HepG2 (cell line): ENCODE data around the gene AGRP. TPM values are rescaled to one million over a fixed set of nuclear protein-coding genes. Genes with fewer than 3 reads are reported as not detected.
A peak's percentile ranks its signal among the peaks of the same experiment; 100 is the strongest.

Experiments used
- CBFB ChIP-seq: sonication (generic); formaldehyde crosslinking; IDR thresholded peaks from 2 replicates; pipeline ENCODE4 v1.4.0; 2020; ENCODE audit warnings: missing genetic modification reagents
- CBX5 ChIP-seq: sonication (generic); formaldehyde crosslinking; IDR thresholded peaks from 2 replicates; pipeline ENCODE4 v1.4.0; 2020; ENCODE audit warnings: missing genetic modification reagents, borderline replicate concordance
- DNMT1 ChIP-seq: sonication (generic); formaldehyde crosslinking; IDR thresholded peaks from 2 replicates; pipeline ENCODE4 v1.5.1; 2020; ENCODE audit warnings: mild to moderate bottlenecking, missing genetic modification reagents
- EZH2 ChIP-seq: conservative IDR thresholded peaks from 2 replicates; pipeline ENCODE4 v1.6.1; 2012; ENCODE audit warnings: mild to moderate bottlenecking, low read depth, low read length, moderate library complexity
- FOXC1 ChIP-seq: sonication (generic); formaldehyde crosslinking; IDR thresholded peaks from 2 replicates; pipeline ENCODE4 v1.8.0; 2022; ENCODE audit warnings: mild to moderate bottlenecking, missing genetic modification reagents, borderline replicate concordance
- HIVEP1 ChIP-seq: sonication (generic); formaldehyde crosslinking; IDR thresholded peaks from 2 replicates; pipeline ENCODE4 v1.4.0; 2020; ENCODE audit warnings: mild to moderate bottlenecking, missing genetic modification reagents
- KDM6A ChIP-seq: IDR thresholded peaks from 2 replicates; pipeline ENCODE4 v1.6.1; 2016; ENCODE audit warnings: low read depth
- NFYB ChIP-seq: sonication (generic); formaldehyde crosslinking; IDR thresholded peaks from 2 replicates; pipeline ENCODE4 v1.4.0; 2020; ENCODE audit warnings: missing genetic modification reagents
- REPIN1 ChIP-seq: sonication (generic); formaldehyde crosslinking; IDR thresholded peaks from 2 replicates; pipeline ENCODE4 v1.8.0; 2022; ENCODE audit warnings: missing genetic modification reagents, low read depth, mild to moderate bottlenecking, borderline replicate concordance
- RFX5 ChIP-seq: IDR thresholded peaks from 2 replicates; pipeline ENCODE4 v1.6.1; 2011; ENCODE audit warnings: low read depth, low read length, improper control_type of control experiment
- SNRNP70 ChIP-seq: fragments of 200-400 bp; formaldehyde crosslinking; IDR thresholded peaks from 2 replicates; pipeline ENCODE4 v1.6.1; 2017; ENCODE audit warnings: mild to moderate bottlenecking, low read depth, low read length, moderate library complexity
- SP1 ChIP-seq, 2 experiments: fragments of 450-650 bp in 1 of 2; sonication (generic) in 1 of 2; formaldehyde crosslinking in 1 of 2; IDR thresholded peaks; 2 replicates each; pipeline versions ENCODE4 v1.4.0 to v1.6.1; 2016 to 2020; ENCODE audit warnings: missing genetic modification reagents in 1 of 2
- TAF15 ChIP-seq: fragments of 200-400 bp; formaldehyde crosslinking; IDR thresholded peaks from one replicate; pipeline ENCODE4 v1.6.1; 2018; ENCODE audit warnings: mild to moderate bottlenecking, low read depth, low read length; ENCODE audit not compliant: poor library complexity, severe bottlenecking
- TRIM24 ChIP-seq: sonication (generic); formaldehyde crosslinking; IDR thresholded peaks from 2 replicates; pipeline ENCODE4 v1.8.0; 2022; ENCODE audit warnings: mild to moderate bottlenecking, missing genetic modification reagents
- ZFP41 ChIP-seq: sonication (generic); formaldehyde crosslinking; IDR thresholded peaks from 2 replicates; pipeline ENCODE4 v1.4.0; 2020; ENCODE audit warnings: mild to moderate bottlenecking, missing genetic modification reagents, borderline replicate concordance
- ZNF180 ChIP-seq: sonication (generic); formaldehyde crosslinking; IDR thresholded peaks from 2 replicates; pipeline ENCODE4 v1.4.0; 2020; ENCODE audit warnings: low read depth, missing genetic modification reagents, borderline replicate concordance
- ZNF317 ChIP-seq: sonication (generic); formaldehyde crosslinking; IDR thresholded peaks from 2 replicates; pipeline ENCODE4 v1.5.0; 2020; ENCODE audit warnings: mild to moderate bottlenecking, missing genetic modification reagents
- polyA plus RNA-seq, 8 experiments: library from polyadenylated mRNA; depleted of rRNA in 3 of 8; stranded (reverse) in 7 of 8; unstranded in 1 of 8; fragments of >200 nt; fragmentation: Illumina TruSeq in 4 of 8; extraction: Trizol in 4 of 8; gene quantifications; 2 replicates each; pipeline versions ENCODE4 v1.2.1 to v1.2.3, GENCODE V29; 2011 to 2016; ENCODE audit warnings: low read depth in 4 of 8, missing spikeins in 1 of 8, mixed read lengths in 1 of 8; ENCODE audit not compliant: insufficient read depth in 1 of 8
- total RNA-seq, 5 experiments: library from RNA; depleted of rRNA; stranded (reverse); fragments of >200 nt; fragmentation: Illumina TruSeq; extraction: Trizol; gene quantifications; 2 replicates each; pipeline ENCODE4 v1.2.3, GENCODE V29; 2016; ENCODE audit warnings: low read depth in 1 of 5
- TF ChIP-seq, protein P1 (sequence below): sonication (generic); formaldehyde crosslinking; IDR thresholded peaks from 2 replicates; pipeline ENCODE4 v1.4.0; 2020; ENCODE audit warnings: missing genetic modification reagents, mild to moderate bottlenecking, borderline replicate concordance
- TF ChIP-seq, protein P2 (sequence below): sonication (generic); formaldehyde crosslinking; IDR thresholded peaks from 2 replicates; pipeline ENCODE4 v1.5.0; 2020; ENCODE audit warnings: mild to moderate bottlenecking, missing genetic modification reagents, borderline replicate concordance
- TF ChIP-seq, protein P3 (sequence below): sonication (generic); formaldehyde crosslinking; IDR thresholded peaks from 2 replicates; pipeline ENCODE4 v1.4.0; 2020; ENCODE audit warnings: mild to moderate bottlenecking, missing genetic modification reagents
- TF ChIP-seq, protein P4 (sequence below): IDR thresholded peaks from 2 replicates; pipeline ENCODE4 v1.6.1; 2012; ENCODE audit warnings: inconsistent platforms

The AGRP gene
- total and polyA plus RNA-seq, 2 of the 13 experiments (the other 11 are each of a cell fraction or from before 2014, with no cell fraction given), result not detected

DNA sequence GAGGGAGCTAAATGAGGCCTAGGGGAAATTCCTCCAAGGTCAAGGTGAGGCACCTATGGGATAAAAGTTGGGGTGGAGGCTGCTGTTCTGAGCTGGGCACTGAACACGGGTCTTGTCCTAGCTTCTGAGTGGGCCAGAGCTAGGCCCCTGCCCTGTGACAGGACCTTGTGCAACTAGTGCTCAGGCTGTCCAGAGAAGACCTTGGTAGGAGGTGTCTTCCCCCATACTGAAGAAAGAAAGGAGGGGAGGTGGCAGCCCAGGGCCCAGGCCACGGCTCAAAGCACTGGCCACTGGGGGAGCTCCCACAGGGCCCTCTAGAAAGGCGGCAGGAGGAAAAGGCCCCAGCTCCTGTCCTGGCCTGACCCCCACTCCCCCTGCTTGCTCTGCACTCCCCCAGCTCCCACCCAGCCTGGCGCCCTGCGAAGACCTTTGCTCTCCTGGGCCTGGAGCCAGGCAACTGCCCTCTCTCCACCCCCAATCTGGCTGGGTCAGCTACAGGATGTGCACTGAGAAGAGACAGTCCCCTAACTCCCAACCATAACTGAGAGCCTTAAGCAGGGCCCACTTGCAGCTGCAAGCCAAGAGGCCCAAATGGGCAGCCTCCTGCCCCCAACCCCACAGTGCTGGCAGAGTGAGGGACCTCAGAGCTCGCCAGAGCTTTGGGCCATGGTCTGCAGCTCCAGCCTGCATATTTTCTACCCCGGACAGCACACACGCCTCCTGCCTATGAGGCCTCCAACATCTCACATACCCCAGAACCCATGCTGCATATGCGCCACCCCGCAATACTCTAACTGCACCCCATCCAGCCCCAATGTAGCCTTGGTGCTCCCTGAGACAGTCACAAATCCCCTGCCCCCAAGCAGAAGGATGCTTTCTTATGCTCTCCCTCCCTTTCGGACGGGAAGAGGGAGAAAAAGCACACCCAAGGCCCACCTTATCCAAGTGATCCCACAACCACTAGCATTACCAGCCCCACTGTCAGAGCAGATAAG, 37.1 kb downstream of the AGRP start (continued):
- TF ChIP-seq NFYB, result no peak
- TF ChIP-seq ZNF317, result peak; percentile 85
- peak; percentile 93 for TF ChIP-seq KDM6A (CRISPR knock-in tag)
- TF ChIP-seq CBFB, result 0 out of 2 replicates have a peak, but pooled peaks have one; percentile 31
- no peak for TF ChIP-seq EZH2
- TF ChIP-seq, protein P1, sequence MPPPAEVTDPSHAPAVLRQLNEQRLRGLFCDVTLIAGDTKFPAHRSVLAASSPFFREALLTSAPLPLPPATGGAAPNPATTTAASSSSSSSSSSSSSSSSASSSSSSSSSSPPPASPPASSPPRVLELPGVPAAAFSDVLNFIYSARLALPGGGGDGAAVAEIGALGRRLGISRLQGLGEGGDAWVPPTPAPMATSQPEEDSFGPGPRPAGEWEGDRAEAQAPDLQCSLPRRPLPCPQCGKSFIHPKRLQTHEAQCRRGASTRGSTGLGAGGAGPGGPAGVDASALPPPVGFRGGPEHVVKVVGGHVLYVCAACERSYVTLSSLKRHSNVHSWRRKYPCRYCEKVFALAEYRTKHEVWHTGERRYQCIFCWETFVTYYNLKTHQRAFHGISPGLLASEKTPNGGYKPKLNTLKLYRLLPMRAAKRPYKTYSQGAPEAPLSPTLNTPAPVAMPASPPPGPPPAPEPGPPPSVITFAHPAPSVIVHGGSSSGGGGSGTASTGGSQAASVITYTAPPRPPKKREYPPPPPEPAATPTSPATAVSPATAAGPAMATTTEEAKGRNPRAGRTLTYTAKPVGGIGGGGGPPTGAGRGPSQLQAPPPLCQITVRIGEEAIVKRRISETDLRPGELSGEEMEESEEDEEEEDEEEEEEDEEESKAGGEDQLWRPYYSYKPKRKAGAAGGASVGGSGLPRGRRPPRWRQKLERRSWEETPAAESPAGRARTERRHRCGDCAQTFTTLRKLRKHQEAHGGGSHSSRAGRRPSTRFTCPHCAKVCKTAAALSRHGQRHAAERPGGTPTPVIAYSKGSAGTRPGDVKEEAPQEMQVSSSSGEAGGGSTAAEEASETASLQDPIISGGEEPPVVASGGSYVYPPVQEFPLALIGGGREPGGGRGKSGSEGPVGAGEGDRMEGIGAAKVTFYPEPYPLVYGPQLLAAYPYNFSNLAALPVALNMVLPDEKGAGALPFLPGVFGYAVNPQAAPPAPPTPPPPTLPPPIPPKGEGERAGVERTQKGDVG (CRISPR knock-in tag), result peak; percentile 1; the same call in 1 of the 2 replicates
- no peak for TF ChIP-seq SNRNP70
- TF ChIP-seq, protein P2, sequence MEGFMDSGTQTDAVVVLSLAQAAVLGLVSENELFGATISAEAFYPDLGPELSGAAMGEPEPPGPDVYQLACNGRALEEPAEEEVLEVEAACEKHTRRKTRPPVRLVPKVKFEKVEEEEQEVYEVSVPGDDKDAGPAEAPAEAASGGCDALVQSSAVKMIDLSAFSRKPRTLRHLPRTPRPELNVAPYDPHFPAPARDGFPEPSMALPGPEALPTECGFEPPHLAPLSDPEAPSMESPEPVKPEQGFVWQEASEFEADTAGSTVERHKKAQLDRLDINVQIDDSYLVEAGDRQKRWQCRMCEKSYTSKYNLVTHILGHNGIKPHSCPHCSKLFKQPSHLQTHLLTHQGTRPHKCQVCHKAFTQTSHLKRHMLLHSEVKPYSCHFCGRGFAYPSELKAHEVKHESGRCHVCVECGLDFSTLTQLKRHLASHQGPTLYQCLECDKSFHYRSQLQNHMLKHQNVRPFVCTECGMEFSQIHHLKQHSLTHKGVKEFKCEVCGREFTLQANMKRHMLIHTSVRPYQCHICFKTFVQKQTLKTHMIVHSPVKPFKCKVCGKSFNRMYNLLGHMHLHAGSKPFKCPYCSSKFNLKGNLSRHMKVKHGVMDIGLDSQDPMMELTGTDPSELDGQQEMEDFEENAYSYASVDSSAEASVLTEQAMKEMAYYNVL (CRISPR knock-in tag), result peak; percentile 87
- 0 out of 2 replicates have a peak, but pooled peaks have one; percentile 28 for TF ChIP-seq FOXC1
- no peak for TF ChIP-seq RFX5
- TF ChIP-seq ZFP41, result no peak
- TF ChIP-seq CBX5, result no peak
- peak; percentile 73; the same call in 1 of the 2 replicates for TF ChIP-seq ZNF180 (CRISPR knock-in tag)
- peak; percentile 83 for TF ChIP-seq TAF15
- no peak for TF ChIP-seq TRIM24 (CRISPR knock-in tag)
- TF ChIP-seq DNMT1 (CRISPR knock-in tag), result no peak
- TF ChIP-seq, protein P3, sequence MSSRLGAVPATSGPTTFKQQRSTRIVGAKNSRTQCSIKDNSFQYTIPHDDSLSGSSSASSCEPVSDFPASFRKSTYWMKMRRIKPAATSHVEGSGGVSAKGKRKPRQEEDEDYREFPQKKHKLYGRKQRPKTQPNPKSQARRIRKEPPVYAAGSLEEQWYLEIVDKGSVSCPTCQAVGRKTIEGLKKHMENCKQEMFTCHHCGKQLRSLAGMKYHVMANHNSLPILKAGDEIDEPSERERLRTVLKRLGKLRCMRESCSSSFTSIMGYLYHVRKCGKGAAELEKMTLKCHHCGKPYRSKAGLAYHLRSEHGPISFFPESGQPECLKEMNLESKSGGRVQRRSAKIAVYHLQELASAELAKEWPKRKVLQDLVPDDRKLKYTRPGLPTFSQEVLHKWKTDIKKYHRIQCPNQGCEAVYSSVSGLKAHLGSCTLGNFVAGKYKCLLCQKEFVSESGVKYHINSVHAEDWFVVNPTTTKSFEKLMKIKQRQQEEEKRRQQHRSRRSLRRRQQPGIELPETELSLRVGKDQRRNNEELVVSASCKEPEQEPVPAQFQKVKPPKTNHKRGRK (CRISPR knock-in tag), result 0 out of 2 replicates have a peak, but pooled peaks have one; percentile 11
- no peak for TF ChIP-seq SP1 (IDR thresholded peaks at IDR 0.05)
- no peak for TF ChIP-seq SP1 (CRISPR knock-in tag; IDR thresholded peaks at IDR 0.05)
- TF ChIP-seq, protein P4, sequence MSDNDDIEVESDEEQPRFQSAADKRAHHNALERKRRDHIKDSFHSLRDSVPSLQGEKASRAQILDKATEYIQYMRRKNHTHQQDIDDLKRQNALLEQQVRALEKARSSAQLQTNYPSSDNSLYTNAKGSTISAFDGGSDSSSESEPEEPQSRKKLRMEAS, result peak; percentile 52; the same call in 1 of the 2 replicates
- TF ChIP-seq REPIN1 (CRISPR knock-in tag), result peak; percentile 68; the same call in 1 of the 2 replicates
- TF ChIP-seq HIVEP1, result peak; percentile 68; the same call in 1 of the 2 replicates
